HEK293 (cell line): ENCODE results near the gene ASB6.

Experiments used
- GLIS2 ChIP-seq: fragments of 450-650 bp; formaldehyde crosslinking; IDR thresholded peaks from 2 replicates; pipeline ENCODE4 v1.5.1; 2016; ENCODE audit warnings: missing biosample characterization, missing genetic modification characterization
- HIC1 ChIP-seq: fragments of 450-650 bp; formaldehyde crosslinking; IDR thresholded peaks from 2 replicates; pipeline ENCODE4 v1.5.1; 2016; ENCODE audit warnings: missing biosample characterization, missing genetic modification characterization
- INSM2 ChIP-seq: fragments of 450-650 bp; formaldehyde crosslinking; IDR thresholded peaks from 2 replicates; pipeline ENCODE4 v1.5.1; 2016; ENCODE audit warnings: missing biosample characterization, missing genetic modification characterization
- KLF17 ChIP-seq: fragments of 450-650 bp; formaldehyde crosslinking; IDR thresholded peaks from 2 replicates; pipeline ENCODE4 v1.5.1; 2016; ENCODE audit warnings: missing biosample characterization, missing genetic modification characterization
- MEIS1 ChIP-seq: sonication (generic); formaldehyde crosslinking; IDR thresholded peaks from 2 replicates; pipeline ENCODE4 v1.8.1; 2022; ENCODE audit warnings: missing genetic modification reagents, mild to moderate bottlenecking, borderline replicate concordance
- PRDM1 ChIP-seq: fragments of 450-650 bp; formaldehyde crosslinking; IDR thresholded peaks from 2 replicates; pipeline ENCODE4; 2016; ENCODE audit warnings: missing biosample characterization, missing genetic modification characterization
- TRIM28 ChIP-seq: IDR thresholded peaks from 2 replicates; pipeline ENCODE4 v1.6.1; 2011; ENCODE audit warnings: low read length, control low read depth, borderline replicate concordance
- ZBTB48 ChIP-seq: fragments of 450-650 bp; formaldehyde crosslinking; IDR thresholded peaks from 2 replicates; pipeline ENCODE4 v1.5.1; 2016; ENCODE audit warnings: missing biosample characterization, missing genetic modification characterization
- ZBTB49 ChIP-seq: fragments of 450-650 bp; formaldehyde crosslinking; IDR thresholded peaks from 2 replicates; pipeline ENCODE4 v1.5.1; 2016; ENCODE audit warnings: missing biosample characterization, missing genetic modification characterization, low read depth
- ZFHX2 ChIP-seq: fragments of 450-650 bp; formaldehyde crosslinking; conservative IDR thresholded peaks from 2 replicates; pipeline ENCODE4 v1.5.1; 2016; ENCODE audit warnings: missing biosample characterization, missing genetic modification characterization
- ZFP41 ChIP-seq: fragments of 450-650 bp; formaldehyde crosslinking; IDR thresholded peaks from 2 replicates; pipeline ENCODE4 v1.5.1; 2016; ENCODE audit warnings: missing biosample characterization, missing genetic modification characterization, borderline replicate concordance
- ZNF146 ChIP-seq: fragments of 450-650 bp; formaldehyde crosslinking; IDR thresholded peaks from 2 replicates; pipeline ENCODE4 v1.5.1; 2016; ENCODE audit warnings: missing biosample characterization, missing genetic modification characterization
- ZNF266 ChIP-seq: fragments of 450-650 bp; formaldehyde crosslinking; IDR thresholded peaks from 2 replicates; pipeline ENCODE4 v1.5.1; 2016; ENCODE audit warnings: missing biosample characterization, missing genetic modification characterization, low read depth
- ZNF280C ChIP-seq: fragments of 450-650 bp; formaldehyde crosslinking; IDR thresholded peaks from 2 replicates; pipeline ENCODE4 v1.5.1; 2016; ENCODE audit warnings: missing biosample characterization, missing genetic modification characterization
- ZNF394 ChIP-seq: fragments of 450-650 bp; formaldehyde crosslinking; IDR thresholded peaks from 2 replicates; pipeline ENCODE4 v1.5.1; 2016; ENCODE audit warnings: missing biosample characterization, missing genetic modification characterization, mild to moderate bottlenecking, moderate library complexity, borderline replicate concordance
- ZNF398 ChIP-seq: fragments of 450-650 bp; formaldehyde crosslinking; IDR thresholded peaks from 2 replicates; pipeline ENCODE4 v1.5.1; 2017; ENCODE audit warnings: missing biosample characterization, missing genetic modification characterization
- ZNF416 ChIP-seq: fragments of 450-650 bp; formaldehyde crosslinking; IDR thresholded peaks from 2 replicates; pipeline ENCODE4 v1.5.1; 2016; ENCODE audit warnings: missing biosample characterization, missing genetic modification characterization
- ZNF513 ChIP-seq: fragments of 450-650 bp; IDR thresholded peaks from 2 replicates; pipeline ENCODE4 v1.5.1; 2018; ENCODE audit warnings: missing biosample characterization, missing genetic modification characterization
- ZNF549 ChIP-seq: fragments of 450-650 bp; IDR thresholded peaks from 2 replicates; pipeline ENCODE4 v1.5.1; 2018; ENCODE audit warnings: missing biosample characterization, missing genetic modification characterization, mild to moderate bottlenecking, inconsistent platforms, moderate library complexity
- ZNF561 ChIP-seq: fragments of 450-650 bp; IDR thresholded peaks from 2 replicates; pipeline ENCODE4 v1.5.1; 2018; ENCODE audit warnings: missing biosample characterization, missing genetic modification characterization, borderline replicate concordance
- ZNF571 ChIP-seq: fragments of 450-650 bp; formaldehyde crosslinking; IDR thresholded peaks from 2 replicates; pipeline ENCODE4 v1.5.0; 2017; ENCODE audit warnings: missing biosample characterization, missing genetic modification characterization
- ZNF626 ChIP-seq: fragments of 450-650 bp; sonication (Bioruptor Pico); formaldehyde crosslinking; IDR thresholded peaks from 2 replicates; pipeline ENCODE4 v1.5.1; 2018; ENCODE audit warnings: missing biosample characterization, missing genetic modification characterization, inconsistent platforms
- ZNF76 ChIP-seq: fragments of 450-650 bp; formaldehyde crosslinking; IDR thresholded peaks from 2 replicates; pipeline ENCODE4; 2016; ENCODE audit warnings: low read depth, missing biosample characterization, missing genetic modification characterization, borderline replicate concordance
- ZNF776 ChIP-seq: fragments of 450-650 bp; formaldehyde crosslinking; IDR thresholded peaks from 2 replicates; pipeline ENCODE4 v1.5.0; 2017; ENCODE audit warnings: missing biosample characterization, missing genetic modification characterization, borderline replicate concordance
- ZNF777 ChIP-seq: fragments of 450-650 bp; formaldehyde crosslinking; IDR thresholded peaks from 2 replicates; pipeline ENCODE4 v1.5.1; 2017; ENCODE audit warnings: missing biosample characterization, missing genetic modification characterization, borderline replicate concordance

ASB6 gene

GRCh38 chr9:129641750-129642585, at the start of gene ASB6 (continued):
- TF ChIP-seq TRIM28 (no peak), ZFHX2 (tag by site-specific recombination) (peak; percentile 93), ZNF394 (tag by site-specific recombination) (peak; percentile 80), ZNF561 (peak; percentile 96; the same call in 1 of the 2 replicates), ZNF776 (tag by site-specific recombination) (no peak), ZNF146 (peak; percentile 33; the same call in 1 of the 2 replicates), ZNF266 (tag by site-specific recombination) (no peak), ZNF626 (tag by site-specific recombination) (no peak), KLF17 (peak; percentile 96), ZNF549 (tag by site-specific recombination) (no peak), ZNF571 (tag by site-specific recombination) (no peak), ZFP41 (tag by site-specific recombination) (no peak), ZBTB48 (peak; percentile 49; the same call in 1 of the 2 replicates), ZNF416 (tag by site-specific recombination) (no peak), ZNF398 (tag by site-specific recombination) (no peak; the same call in none of the 2 replicates), HIC1 (tag by site-specific recombination) (peak; percentile 82; the same call in 1 of the 2 replicates), INSM2 (tag by site-specific recombination) (0 out of 2 replicates have a peak, but pooled peaks have one; percentile 27), ZNF280C (tag by site-specific recombination) (no peak), ZNF513 (tag by site-specific recombination) (no peak), GLIS2 (tag by site-specific recombination) (peak; percentile 60; the same call in 1 of the 2 replicates), MEIS1 (CRISPR knock-in tag) (no peak), PRDM1 (tag by site-specific recombination) (no peak), ZNF777 (tag by site-specific recombination) (no peak), ZBTB49 (tag by site-specific recombination) (no peak), ZNF76 (tag by site-specific recombination) (peak; percentile 79)
- TF ChIP-seq, all 188 proteins: peak for 67
